Neuronal stem cell (in vitro differentiated cells): ENCODE results near the gene NRCAM.

ENCODE experiments used
- DNase-seq: peaks from one replicate; pipeline ENCODE4 v3.0.0-alpha.2; 2013; ENCODE audit warnings: low spot score
- H2AFZ ChIP-seq: one replicate; pipeline ENCODE4 v1.6.1; 2013; ENCODE audit warnings: mild to moderate bottlenecking, low read length, inconsistent platforms
- H2AK5ac ChIP-seq: 2 replicates; pipeline ENCODE4 v1.6.1; 2013; ENCODE audit warnings: low read depth, mild to moderate bottlenecking, inconsistent platforms, low read length, moderate library complexity, mixed read lengths
- H2BK120ac ChIP-seq: 2 replicates; pipeline ENCODE4 v1.6.1; 2013; ENCODE audit warnings: low read depth, mild to moderate bottlenecking, inconsistent platforms, low read length, moderate library complexity, mixed read lengths
- H2BK12ac ChIP-seq: one replicate; pipeline ENCODE4 v1.6.1; 2013; ENCODE audit warnings: low read length, inconsistent platforms
- H2BK15ac ChIP-seq: 2 replicates; pipeline ENCODE4 v1.6.1; 2013; ENCODE audit warnings: mild to moderate bottlenecking, low read length, inconsistent platforms, mixed read lengths
- H2BK5ac ChIP-seq: one replicate; pipeline ENCODE4 v1.6.1; 2013; ENCODE audit warnings: inconsistent platforms, mild to moderate bottlenecking, low read length, moderate library complexity
- H3K14ac ChIP-seq: one replicate; pipeline ENCODE4 v1.6.1; 2013; ENCODE audit warnings: low read length, inconsistent platforms
- H3K18ac ChIP-seq: 2 replicates; pipeline ENCODE4 v1.6.1; 2013; ENCODE audit warnings: low read length, inconsistent platforms
- H3K23ac ChIP-seq: 2 replicates; pipeline ENCODE4 v1.6.1; 2013; ENCODE audit warnings: low read depth, mild to moderate bottlenecking, mixed read lengths, low read length, inconsistent platforms; ENCODE audit not compliant: poor library complexity
- H3K27ac ChIP-seq: replicated peaks from 3 replicates; pipeline ENCODE4 v1.5.1; 2013; ENCODE audit warnings: low read length, inconsistent platforms
- H3K27me3 ChIP-seq, 3 experiments: 2 replicates each; pipeline ENCODE4 v1.6.1; 2013; ENCODE audit warnings: low read length in 3 of 3, mild to moderate bottlenecking in 2 of 3, inconsistent platforms in 1 of 3, low read depth in 1 of 3, mixed read lengths in 1 of 3, moderate library complexity in 1 of 3; ENCODE audit not compliant: control insufficient read depth in 3 of 3, insufficient read depth in 3 of 3
- H3K36me3 ChIP-seq, 2 donors: replicated peaks in 1 of 2; 2 replicates each; pipeline ENCODE4 v1.6.1; 2013; ENCODE audit warnings: low read length in 2 of 2; ENCODE audit not compliant: control insufficient read depth in 2 of 2, insufficient read depth in 2 of 2
- H3K4ac ChIP-seq: 2 replicates; pipeline ENCODE4 v1.6.1; 2013; ENCODE audit warnings: inconsistent platforms, mild to moderate bottlenecking, low read length, moderate library complexity
- H3K4me1 ChIP-seq, 2 donors: 1 replicate in 1 of 2; 2 replicates in 1 of 2; pipeline ENCODE4 v1.6.1; 2013; ENCODE audit warnings: low read length in 2 of 2, low read depth in 1 of 2; ENCODE audit not compliant: control insufficient read depth in 2 of 2, insufficient read depth in 1 of 2
- H3K4me2 ChIP-seq: one replicate; pipeline ENCODE4 v1.6.1; 2013; ENCODE audit warnings: mild to moderate bottlenecking, low read length, inconsistent platforms; ENCODE audit not compliant: insufficient read depth, poor library complexity, severe bottlenecking
- H3K4me3 ChIP-seq, 2 donors: 2 replicates each; pipeline ENCODE4 v1.5.1; 2013; ENCODE audit warnings: low read length in 2 of 2, mild to moderate bottlenecking in 2 of 2, inconsistent platforms in 1 of 2, moderate library complexity in 1 of 2
- H3K79me1 ChIP-seq: one replicate; pipeline ENCODE4 v1.6.1; 2013; ENCODE audit warnings: low read depth, mild to moderate bottlenecking, inconsistent platforms, low read length, moderate library complexity
- H3K9ac ChIP-seq: one replicate; pipeline ENCODE4 v1.6.1; 2013; ENCODE audit warnings: mild to moderate bottlenecking, low read depth, low read length, inconsistent platforms; ENCODE audit not compliant: poor library complexity
- H3K9me3 ChIP-seq, 2 donors: replicated peaks in 1 of 2; 2 replicates each; pipeline versions ENCODE3 to v1.6.1; 2013; ENCODE audit warnings: low read length in 2 of 2, mild to moderate bottlenecking in 2 of 2, inconsistent platforms in 1 of 2, low read depth in 1 of 2, mixed read lengths in 1 of 2, moderate library complexity in 1 of 2; ENCODE audit not compliant: control insufficient read depth in 2 of 2, insufficient read depth in 1 of 2
- H4K8ac ChIP-seq: one replicate; pipeline ENCODE4 v1.6.1; 2013; ENCODE audit warnings: low read depth, mild to moderate bottlenecking, inconsistent platforms, low read length, moderate library complexity
- H4K91ac ChIP-seq: one replicate; pipeline ENCODE4 v1.6.1; 2013; ENCODE audit warnings: low read length, low read depth, mild to moderate bottlenecking, inconsistent platforms; ENCODE audit not compliant: poor library complexity
- WGBS, 2 donors: extraction: QIAGEN DNeasy Blood & Tissue Kit; methylation state at CpG; one replicate each; pipeline ENCODE4 v1.1.7; 2013; ENCODE audit warnings: missing lambda C conversion rate in 2 of 2, mixed read lengths in 1 of 2; ENCODE audit not compliant: insufficient read length in 2 of 2, insufficient replicate concordance in 1 of 2; ENCODE audit errors: extremely low coverage in 2 of 2; 5-methylcytosine and 5-hydroxymethylcytosine counted together

NRCAM gene

GRCh38 chr7:108363659-108364058 lies 92.6 kb downstream of the NRCAM start:
- no peak overlapping the region for H2AFZ ChIP-seq
- H3K9me3 ChIP-seq, result peaks cover 3 to 8% of the 10 kb centered on the region in 2 donors
- peaks cover 0 to 3% of the 10 kb centered on the region in 2 donors for H3K36me3 ChIP-seq
- peaks cover 4% of the 10 kb centered on the region for H3K79me1 ChIP-seq
- no peak overlapping the region for H3K4me2 ChIP-seq
- H4K8ac ChIP-seq, result no peak overlapping the region
- no peak overlapping the region for H2BK15ac ChIP-seq
- no peak for DNase-seq
- H3K4ac ChIP-seq, result no peak overlapping the region
- no peaks in the 10 kb centered on the region for H3K27me3 ChIP-seq
- H3K27ac ChIP-seq, result no peak overlapping the region
- no peaks in the 10 kb centered on the region for H3K4me1 ChIP-seq
- H2BK120ac ChIP-seq, result no peak overlapping the region
- H3K18ac ChIP-seq, result no peak overlapping the region
- no peak overlapping the region for H4K91ac ChIP-seq
- no peak overlapping the region for H3K4me3 ChIP-seq
- H3K23ac ChIP-seq, result no peak overlapping the region
- H2BK5ac ChIP-seq, result no peak overlapping the region
- no peak overlapping the region for H2BK12ac ChIP-seq
- H3K14ac ChIP-seq, result no peak overlapping the region
- H2AK5ac ChIP-seq, result no peak overlapping the region
- H3K9ac ChIP-seq, result no peak overlapping the region

- Histone ChIP-seq H3K36me3 (peaks cover 0 to 3% of the 10 kb centered on the region in 2 donors), H3K4ac (no peak overlapping the region), H3K9ac (no peak overlapping the region), H3K4me2 (no peak overlapping the region), H3K27me3 (no peaks in the 10 kb centered on the region), H3K4me3 (no peak overlapping the region), H3K14ac (no peak overlapping the region), H2AK5ac (no peak overlapping the region), H4K91ac (no peak overlapping the region), H3K23ac (no peak overlapping the region), H3K18ac (no peak overlapping the region), H3K9me3 (peaks cover 5 to 8% of the 10 kb centered on the region in 2 donors), H2BK15ac (no peak overlapping the region), H4K8ac (no peak overlapping the region), H3K4me1 (no peaks in the 10 kb centered on the region), H2BK5ac (no peak overlapping the region), H3K79me1 (peaks cover 4% of the 10 kb centered on the region), H3K27ac (no peak overlapping the region), H2AFZ (no peak overlapping the region), H2BK120ac (no peak overlapping the region), H2BK12ac (no peak overlapping the region)
- no peak for DNase-seq
- WGBS, 2 donors, result no CpG with 5 or more reads among the region's 2 CpGs
Measured at GRCh38 chr7:108360058-108360800, 96.0 kb downstream of the NRCAM start.

GRCh38 chr7:108358553-108358952 lies 97.7 kb downstream of the NRCAM start:
- Histone ChIP-seq H2BK5ac (no peak overlapping the region), H2BK120ac (no peak overlapping the region), H2BK12ac (no peak overlapping the region), H3K4me1 (no peaks in the 10 kb centered on the region), H2AFZ (no peak overlapping the region), H3K79me1 (peaks cover 4% of the 10 kb centered on the region), H3K9me3 (peaks cover 5 to 8% of the 10 kb centered on the region in 2 donors), H3K4ac (no peak overlapping the region), H3K18ac (no peak overlapping the region), H4K8ac (no peak overlapping the region), H3K27me3 (no peaks in the 10 kb centered on the region), H3K4me2 (no peak overlapping the region), H3K23ac (no peak overlapping the region), H3K27ac (no peak overlapping the region), H3K14ac (no peak overlapping the region), H2AK5ac (no peak overlapping the region), H3K9ac (no peak overlapping the region), H2BK15ac (no peak overlapping the region), H4K91ac (no peak overlapping the region), H3K36me3 (peaks cover 0 to 3% of the 10 kb centered on the region in 2 donors), H3K4me3 (no peak overlapping the region)
- no CpG with 5 or more reads among the region's 4 CpGs for WGBS, 2 donors
- DNase-seq, result no peak

GRCh38 chr7:108351729-108352131 lies 104.5 kb downstream of the NRCAM start:
- Histone ChIP-seq H2BK12ac (no peak overlapping the region), H2BK120ac (no peak overlapping the region), H3K9ac (no peak overlapping the region), H3K9me3 (peaks cover 0 to 1% of the 10 kb centered on the region in 2 donors), H4K91ac (no peak overlapping the region), H3K14ac (no peak overlapping the region), H2AFZ (no peak overlapping the region), H3K4me2 (no peak overlapping the region), H3K36me3 (no peaks in the 10 kb centered on the region), H2BK5ac (no peak overlapping the region), H3K27ac (no peak overlapping the region), H3K27me3 (no peaks in the 10 kb centered on the region), H2AK5ac (no peak overlapping the region), H3K4me1 (peaks cover 0 to 4% of the 10 kb centered on the region in 2 donors), H4K8ac (no peak overlapping the region), H2BK15ac (no peak overlapping the region), H3K4ac (no peak overlapping the region), H3K23ac (no peak overlapping the region), H3K18ac (no peak overlapping the region), H3K4me3 (no peak overlapping the region), H3K79me1 (no peaks in the 10 kb centered on the region)
- no peak for DNase-seq
